Keratinocyte (primary cell): ENCODE data around the gene ZBTB18.

Experiments used
- EZH2 ChIP-seq: IDR thresholded peaks from one replicate; pipeline ENCODE4 v1.6.1; 2012; ENCODE audit warnings: inconsistent platforms, mild to moderate bottlenecking, low read length, moderate library complexity
- TF ChIP-seq, protein P1 (sequence below), 3 experiments: IDR thresholded peaks in 1 of 3; conservative IDR thresholded peaks in 1 of 3; optimal IDR thresholded peaks in 1 of 3; 2 replicates in 2 of 3; 3 replicates in 1 of 3; pipeline versions ENCODE3 to v1.5.1; 2011; ENCODE audit warnings: low read length in 3 of 3, mild to moderate bottlenecking in 3 of 3, moderate library complexity in 2 of 3, control low read depth in 1 of 3, inconsistent platforms in 1 of 3; ENCODE audit not compliant: insufficient read depth in 2 of 3; ENCODE audit errors: extremely low read depth in 1 of 3

GRCh38 chr1:244052728-244053312 is 1.7 kb downstream of the ZBTB18 start:
- TF ChIP-seq, protein P1, sequence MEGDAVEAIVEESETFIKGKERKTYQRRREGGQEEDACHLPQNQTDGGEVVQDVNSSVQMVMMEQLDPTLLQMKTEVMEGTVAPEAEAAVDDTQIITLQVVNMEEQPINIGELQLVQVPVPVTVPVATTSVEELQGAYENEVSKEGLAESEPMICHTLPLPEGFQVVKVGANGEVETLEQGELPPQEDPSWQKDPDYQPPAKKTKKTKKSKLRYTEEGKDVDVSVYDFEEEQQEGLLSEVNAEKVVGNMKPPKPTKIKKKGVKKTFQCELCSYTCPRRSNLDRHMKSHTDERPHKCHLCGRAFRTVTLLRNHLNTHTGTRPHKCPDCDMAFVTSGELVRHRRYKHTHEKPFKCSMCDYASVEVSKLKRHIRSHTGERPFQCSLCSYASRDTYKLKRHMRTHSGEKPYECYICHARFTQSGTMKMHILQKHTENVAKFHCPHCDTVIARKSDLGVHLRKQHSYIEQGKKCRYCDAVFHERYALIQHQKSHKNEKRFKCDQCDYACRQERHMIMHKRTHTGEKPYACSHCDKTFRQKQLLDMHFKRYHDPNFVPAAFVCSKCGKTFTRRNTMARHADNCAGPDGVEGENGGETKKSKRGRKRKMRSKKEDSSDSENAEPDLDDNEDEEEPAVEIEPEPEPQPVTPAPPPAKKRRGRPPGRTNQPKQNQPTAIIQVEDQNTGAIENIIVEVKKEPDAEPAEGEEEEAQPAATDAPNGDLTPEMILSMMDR (optimal IDR thresholded peaks at IDR 0.05 in 1 of 3, IDR thresholded peaks at IDR 0.05 in 1 of 3, conservative IDR thresholded peaks at IDR 0.05 in 1 of 3; ENCODE audit: extremely low read depth in 1 of 3, insufficient read depth in 2 of 3, low read length in 3 of 3) = no peak
- no peak for TF ChIP-seq EZH2
